Measurements from ENCODE around the gene TENM4. TPM values are rescaled to one million over a fixed set of nuclear protein-coding genes. Genes with fewer than 3 reads are reported as not detected.

TENM4 gene
- total RNA-seq, 1 experiment from 2014 or later: 0.39 TPM

DNA sequence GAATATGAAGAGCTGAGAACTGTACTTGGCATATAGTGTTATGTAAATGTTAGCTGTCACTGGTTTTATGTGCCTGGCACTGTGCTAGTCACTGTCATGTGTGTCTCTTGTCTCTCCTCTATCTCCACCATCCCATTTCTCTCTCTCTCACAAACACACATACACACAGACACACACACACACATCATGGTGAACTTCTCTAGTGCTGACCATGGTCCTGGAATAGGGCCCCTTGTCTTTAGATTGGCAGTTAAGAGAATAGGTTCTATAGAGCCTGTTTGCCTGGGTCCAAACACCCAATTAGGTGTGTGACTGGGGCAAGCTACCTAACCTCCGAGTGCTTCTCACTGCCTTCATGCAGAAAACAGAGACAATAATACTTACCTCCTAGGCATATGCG is 756.5 kb downstream of the TENM4 start:
- Histone ChIP-seq H3K4me1 (ENCODE audit: control insufficient read depth, insufficient read depth, low read length) (no peaks in the 10 kb centered on the region), H3K9me3 (ENCODE audit: control insufficient read depth, insufficient read depth, low read depth, low read length) (no peaks in the 10 kb centered on the region), H3K36me3 (ENCODE audit: control insufficient read depth, insufficient read depth, low read length) (no peaks in the 10 kb centered on the region), H3K4me3 (ENCODE audit: low read depth in 2 of 2, low read length in 2 of 2) (no peak overlapping the region), H3K27me3 (ENCODE audit: control insufficient read depth, insufficient read depth, low read length) (no peaks in the 10 kb centered on the region; the same call in 1 of the 2 replicates), H3K27ac (ENCODE audit: low read length) (no peak overlapping the region)
- in situ Hi-C loops (cut with HindIII; ENCODE audit: low pct_unique_long_range_greater_than_20kb, low sequenced_read_pairs): no loop called here
- intact Hi-C loops (cut with micrococcal nuclease; ENCODE audit: unreplicated experiment): no loop called here
- ChIA-PET CTCF (no interaction called here), POLR2A (no interaction called here)
- ATAC-seq (no peak), DNase-seq (ENCODE audit: low read depth, low spot score) (no peak)
- no TSS peak for BruUV-seq (replicated peaks)
- TF ChIP-seq, protein P1, sequence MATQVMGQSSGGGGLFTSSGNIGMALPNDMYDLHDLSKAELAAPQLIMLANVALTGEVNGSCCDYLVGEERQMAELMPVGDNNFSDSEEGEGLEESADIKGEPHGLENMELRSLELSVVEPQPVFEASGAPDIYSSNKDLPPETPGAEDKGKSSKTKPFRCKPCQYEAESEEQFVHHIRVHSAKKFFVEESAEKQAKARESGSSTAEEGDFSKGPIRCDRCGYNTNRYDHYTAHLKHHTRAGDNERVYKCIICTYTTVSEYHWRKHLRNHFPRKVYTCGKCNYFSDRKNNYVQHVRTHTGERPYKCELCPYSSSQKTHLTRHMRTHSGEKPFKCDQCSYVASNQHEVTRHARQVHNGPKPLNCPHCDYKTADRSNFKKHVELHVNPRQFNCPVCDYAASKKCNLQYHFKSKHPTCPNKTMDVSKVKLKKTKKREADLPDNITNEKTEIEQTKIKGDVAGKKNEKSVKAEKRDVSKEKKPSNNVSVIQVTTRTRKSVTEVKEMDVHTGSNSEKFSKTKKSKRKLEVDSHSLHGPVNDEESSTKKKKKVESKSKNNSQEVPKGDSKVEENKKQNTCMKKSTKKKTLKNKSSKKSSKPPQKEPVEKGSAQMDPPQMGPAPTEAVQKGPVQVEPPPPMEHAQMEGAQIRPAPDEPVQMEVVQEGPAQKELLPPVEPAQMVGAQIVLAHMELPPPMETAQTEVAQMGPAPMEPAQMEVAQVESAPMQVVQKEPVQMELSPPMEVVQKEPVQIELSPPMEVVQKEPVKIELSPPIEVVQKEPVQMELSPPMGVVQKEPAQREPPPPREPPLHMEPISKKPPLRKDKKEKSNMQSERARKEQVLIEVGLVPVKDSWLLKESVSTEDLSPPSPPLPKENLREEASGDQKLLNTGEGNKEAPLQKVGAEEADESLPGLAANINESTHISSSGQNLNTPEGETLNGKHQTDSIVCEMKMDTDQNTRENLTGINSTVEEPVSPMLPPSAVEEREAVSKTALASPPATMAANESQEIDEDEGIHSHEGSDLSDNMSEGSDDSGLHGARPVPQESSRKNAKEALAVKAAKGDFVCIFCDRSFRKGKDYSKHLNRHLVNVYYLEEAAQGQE (IDR thresholded peaks at IDR 0.05; ENCODE audit: insufficient read depth in 1 of 2, low read depth in 2 of 2, low read length in 1 of 2): peak; percentile 79 to 84
- TF ChIP-seq, protein P2, sequence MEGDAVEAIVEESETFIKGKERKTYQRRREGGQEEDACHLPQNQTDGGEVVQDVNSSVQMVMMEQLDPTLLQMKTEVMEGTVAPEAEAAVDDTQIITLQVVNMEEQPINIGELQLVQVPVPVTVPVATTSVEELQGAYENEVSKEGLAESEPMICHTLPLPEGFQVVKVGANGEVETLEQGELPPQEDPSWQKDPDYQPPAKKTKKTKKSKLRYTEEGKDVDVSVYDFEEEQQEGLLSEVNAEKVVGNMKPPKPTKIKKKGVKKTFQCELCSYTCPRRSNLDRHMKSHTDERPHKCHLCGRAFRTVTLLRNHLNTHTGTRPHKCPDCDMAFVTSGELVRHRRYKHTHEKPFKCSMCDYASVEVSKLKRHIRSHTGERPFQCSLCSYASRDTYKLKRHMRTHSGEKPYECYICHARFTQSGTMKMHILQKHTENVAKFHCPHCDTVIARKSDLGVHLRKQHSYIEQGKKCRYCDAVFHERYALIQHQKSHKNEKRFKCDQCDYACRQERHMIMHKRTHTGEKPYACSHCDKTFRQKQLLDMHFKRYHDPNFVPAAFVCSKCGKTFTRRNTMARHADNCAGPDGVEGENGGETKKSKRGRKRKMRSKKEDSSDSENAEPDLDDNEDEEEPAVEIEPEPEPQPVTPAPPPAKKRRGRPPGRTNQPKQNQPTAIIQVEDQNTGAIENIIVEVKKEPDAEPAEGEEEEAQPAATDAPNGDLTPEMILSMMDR (IDR thresholded peaks at IDR 0.05): no peak

GRCh38 chr11:78683774-78684173 is 757.1 kb downstream of the TENM4 start:
- TF ChIP-seq, protein P2 (IDR thresholded peaks at IDR 0.05): no peak
- TF ChIP-seq TCF7L2 (IDR thresholded peaks at IDR 0.05; ENCODE audit: low read depth, low read length) (no peak), SIN3A (IDR thresholded peaks at IDR 0.05; ENCODE audit: borderline replicate concordance, insufficient read depth, low read depth, low read length) (no peak), POLR2AphosphoS5 (IDR thresholded peaks at IDR 0.05; ENCODE audit: low read depth, low read length) (no peak)
- TF ChIP-seq, protein P1 (IDR thresholded peaks at IDR 0.05; ENCODE audit: insufficient read depth in 1 of 2, low read depth in 2 of 2, low read length in 1 of 2): no peak
- ChIA-PET POLR2A (no interaction called here), CTCF (no interaction called here)
- no peaks in the 10 kb centered on the region; the same call in 1 of the 2 replicates for H3K27me3 ChIP-seq (ENCODE audit: control insufficient read depth, insufficient read depth, low read length)
- no peak for ATAC-seq
- intact Hi-C loops (cut with micrococcal nuclease; ENCODE audit: unreplicated experiment): no loop called here
- H3K4me1 ChIP-seq (ENCODE audit: control insufficient read depth, insufficient read depth, low read length): no peaks in the 10 kb centered on the region
- BruUV-seq (replicated peaks): no TSS peak
- no peak overlapping the region for H3K4me3 ChIP-seq (ENCODE audit: low read depth in 2 of 2, low read length in 2 of 2)
- no peak overlapping the region for H3K27ac ChIP-seq (ENCODE audit: low read length)
- H3K9me3 ChIP-seq (ENCODE audit: control insufficient read depth, insufficient read depth, low read depth, low read length): no peaks in the 10 kb centered on the region
- in situ Hi-C loops (cut with HindIII; ENCODE audit: low pct_unique_long_range_greater_than_20kb, low sequenced_read_pairs): no loop called here
- H3K36me3 ChIP-seq (ENCODE audit: control insufficient read depth, insufficient read depth, low read length): no peaks in the 10 kb centered on the region
- no peak for DNase-seq (ENCODE audit: low read depth, low spot score)
